ENCODE results near the gene ABCE1.

Gene ABCE1

DNA sequence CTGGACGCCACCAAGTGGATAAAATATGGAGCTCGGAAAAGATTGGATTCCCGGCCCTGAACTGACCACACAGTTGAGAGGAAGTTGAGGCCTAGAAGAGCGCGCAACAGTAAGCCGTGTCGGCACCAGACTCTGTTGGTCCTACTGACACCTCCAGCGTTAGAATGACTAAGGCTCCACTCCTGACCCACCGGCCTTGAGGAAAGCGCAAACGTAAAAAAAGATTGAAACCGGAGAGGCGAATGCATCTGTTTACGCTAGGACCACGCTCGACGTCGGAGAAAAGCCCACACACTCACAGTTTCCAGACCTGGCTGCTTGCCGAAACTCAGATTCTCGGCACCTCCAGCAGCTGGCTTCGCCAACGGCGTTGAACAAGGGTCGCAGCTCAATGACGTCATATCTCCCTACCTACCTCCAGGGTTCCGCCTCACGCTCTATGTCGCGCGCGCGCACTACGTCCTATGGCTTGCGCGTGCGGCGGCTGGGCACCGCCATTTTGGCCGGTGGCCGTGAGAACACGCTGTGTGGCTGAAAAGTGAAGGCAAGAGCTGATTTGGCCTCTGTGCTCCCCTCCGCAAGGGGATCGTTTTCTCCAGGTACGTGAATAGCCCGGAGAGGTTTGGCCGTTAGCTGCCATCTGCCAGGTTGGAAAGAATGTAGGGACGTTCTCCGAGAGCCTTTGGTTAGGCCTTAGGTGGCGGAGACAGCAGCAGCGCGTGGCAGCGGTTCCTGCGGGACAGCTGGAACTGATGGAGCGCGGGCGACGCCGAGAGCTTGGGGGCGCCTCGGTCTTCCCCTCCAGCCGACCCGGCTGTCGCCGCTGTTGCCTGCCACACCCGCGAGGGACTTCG lies at the start of gene ABCE1, which contains the start of gene ANAPC10:
Gene ABCE1, plus strand, starts transcription at position 491 of the 854 bp plus-strand sequence. CDS start 6,102 bp downstream, outside the sequence.
Gene ANAPC10, minus strand, starts transcription at position 376 of the 854 bp plus-strand sequence. CDS start 2,097 bp downstream, outside the sequence.
- H3K36me3 ChIP-seq (ENCODE audit: control insufficient read depth in 1 of 2, insufficient read depth in 2 of 2, low read length in 2 of 2), result peaks cover 13 to 28% of the 10 kb centered on the region in 2 donors
- peaks cover 0 to 36% of the 10 kb centered on the region in 2 donors for H3K4me1 ChIP-seq (ENCODE audit: control insufficient read depth in 1 of 2, insufficient read depth in 2 of 2, low read length in 2 of 2)
- peak within 1 kb of the TSS; percentile 98 for H3K27ac ChIP-seq (ENCODE audit: low read length)
- peak within 1 kb of the TSS; percentile 83 to 95 for H3K4me3 ChIP-seq (ENCODE audit: low read depth in 1 of 2, low read length in 2 of 2)
- no peaks in the 10 kb centered on the region for H3K27me3 ChIP-seq (ENCODE audit: low read depth, low read length)
- peaks cover 5 to 8% of the 10 kb centered on the region in 2 donors for H3K9me3 ChIP-seq (ENCODE audit: control insufficient read depth in 1 of 2, low read length in 2 of 2)

GRCh38 chr4:145048817-145049216 lies 49.3 kb upstream of the ABCE1 start:
- Histone ChIP-seq H3K4me3 (ENCODE audit: low read depth in 1 of 2, low read length in 2 of 2) (no peak overlapping the region), H3K9me3 (ENCODE audit: control insufficient read depth in 1 of 2, low read length in 2 of 2) (no peaks in the 10 kb centered on the region), H3K4me1 (ENCODE audit: control insufficient read depth in 1 of 2, insufficient read depth in 2 of 2, low read length in 2 of 2) (no peaks in the 10 kb centered on the region), H3K36me3 (ENCODE audit: control insufficient read depth in 1 of 2, insufficient read depth in 2 of 2, low read length in 2 of 2) (peaks cover 4 to 5% of the 10 kb centered on the region in 2 donors), H3K27me3 (ENCODE audit: low read depth, low read length) (no peaks in the 10 kb centered on the region), H3K27ac (ENCODE audit: low read length) (no peak overlapping the region)

DNA sequence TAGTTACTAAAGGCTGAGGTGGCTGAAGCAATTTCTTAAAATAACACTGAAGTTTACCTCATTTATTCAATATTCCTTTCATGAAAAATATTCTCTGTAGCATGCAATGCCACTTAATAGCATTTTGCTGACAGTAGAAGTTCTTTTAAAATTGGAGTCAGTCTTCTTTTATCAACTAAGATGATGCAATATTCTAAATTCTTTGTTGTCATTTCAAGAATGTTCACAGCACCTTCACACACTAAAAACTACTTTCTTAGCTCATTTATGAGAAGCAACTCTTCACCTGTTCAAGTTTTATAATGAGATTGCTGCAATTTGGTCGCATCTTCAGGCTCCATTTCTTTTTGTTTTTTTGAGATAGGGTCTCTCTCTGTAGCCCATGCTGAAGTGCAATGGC lies 48.9 kb upstream of the ABCE1 start:
- no peaks in the 10 kb centered on the region for H3K4me1 ChIP-seq (ENCODE audit: control insufficient read depth in 1 of 2, insufficient read depth in 2 of 2, low read length in 2 of 2)
- peaks cover 4 to 5% of the 10 kb centered on the region in 2 donors for H3K36me3 ChIP-seq (ENCODE audit: control insufficient read depth in 1 of 2, insufficient read depth in 2 of 2, low read length in 2 of 2)
- no peaks in the 10 kb centered on the region for H3K27me3 ChIP-seq (ENCODE audit: low read depth, low read length)
- H3K27ac ChIP-seq (ENCODE audit: low read length), result no peak overlapping the region
- no peaks in the 10 kb centered on the region for H3K9me3 ChIP-seq (ENCODE audit: control insufficient read depth in 1 of 2, low read length in 2 of 2)
- no peak overlapping the region for H3K4me3 ChIP-seq (ENCODE audit: low read depth in 1 of 2, low read length in 2 of 2)

GRCh38 chr4:145055533-145056257 lies 42.4 kb upstream of the ABCE1 start:
- no peaks in the 10 kb centered on the region for H3K27me3 ChIP-seq (ENCODE audit: low read depth, low read length)
- no peaks in the 10 kb centered on the region for H3K9me3 ChIP-seq (ENCODE audit: control insufficient read depth in 1 of 2, low read length in 2 of 2)
- H3K36me3 ChIP-seq (ENCODE audit: control insufficient read depth in 1 of 2, insufficient read depth in 2 of 2, low read length in 2 of 2), result no peaks in the 10 kb centered on the region
- no peak overlapping the region for H3K4me3 ChIP-seq (ENCODE audit: low read depth in 1 of 2, low read length in 2 of 2)
- no peak overlapping the region for H3K27ac ChIP-seq (ENCODE audit: low read length)
- no peaks in the 10 kb centered on the region for H3K4me1 ChIP-seq (ENCODE audit: control insufficient read depth in 1 of 2, insufficient read depth in 2 of 2, low read length in 2 of 2)

- Histone ChIP-seq H3K4me1 (ENCODE audit: control insufficient read depth in 1 of 2, insufficient read depth in 2 of 2, low read length in 2 of 2) (no peaks in the 10 kb centered on the region), H3K27me3 (ENCODE audit: low read depth, low read length) (no peaks in the 10 kb centered on the region), H3K9me3 (ENCODE audit: control insufficient read depth in 1 of 2, low read length in 2 of 2) (no peaks in the 10 kb centered on the region), H3K36me3 (ENCODE audit: control insufficient read depth in 1 of 2, insufficient read depth in 2 of 2, low read length in 2 of 2) (no peaks in the 10 kb centered on the region), H3K27ac (ENCODE audit: low read length) (no peak overlapping the region), H3K4me3 (ENCODE audit: low read depth in 1 of 2, low read length in 2 of 2) (no peak overlapping the region)
Observed at GRCh38 chr4:145056325-145057130, 41.6 kb upstream of the ABCE1 start.

DNA sequence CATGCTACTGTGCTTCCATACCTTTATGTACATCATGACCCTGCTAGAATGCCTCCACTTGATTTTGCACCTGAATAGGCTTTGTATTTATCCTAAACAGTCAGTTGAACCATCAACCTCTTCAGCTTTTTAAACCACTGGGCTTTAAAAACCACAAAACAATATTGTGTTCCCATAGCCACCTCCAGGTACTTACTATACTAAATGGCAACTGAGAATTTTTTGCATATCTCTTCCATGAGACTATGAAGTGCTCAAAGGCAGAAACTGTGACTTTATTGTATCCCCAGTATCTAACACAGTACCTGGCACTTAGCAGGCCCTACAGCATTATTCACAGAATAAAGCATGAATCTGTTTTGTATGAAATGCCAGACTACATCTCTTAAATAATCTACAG lies 39.9 kb upstream of the ABCE1 start:
- no peak overlapping the region for H3K4me3 ChIP-seq (ENCODE audit: low read depth in 1 of 2, low read length in 2 of 2)
- H3K27me3 ChIP-seq (ENCODE audit: low read depth, low read length), result no peaks in the 10 kb centered on the region
- H3K9me3 ChIP-seq (ENCODE audit: control insufficient read depth in 1 of 2, low read length in 2 of 2), result no peaks in the 10 kb centered on the region
- no peak overlapping the region for H3K27ac ChIP-seq (ENCODE audit: low read length)
- no peaks in the 10 kb centered on the region for H3K36me3 ChIP-seq (ENCODE audit: control insufficient read depth in 1 of 2, insufficient read depth in 2 of 2, low read length in 2 of 2)
- H3K4me1 ChIP-seq (ENCODE audit: control insufficient read depth in 1 of 2, insufficient read depth in 2 of 2, low read length in 2 of 2), result no peaks in the 10 kb centered on the region

- Histone ChIP-seq H3K27ac (ENCODE audit: low read length) (no peak overlapping the region), H3K27me3 (ENCODE audit: low read depth, low read length) (no peaks in the 10 kb centered on the region), H3K4me3 (ENCODE audit: low read depth in 1 of 2, low read length in 2 of 2) (no peak overlapping the region), H3K36me3 (ENCODE audit: control insufficient read depth in 1 of 2, insufficient read depth in 2 of 2, low read length in 2 of 2) (no peaks in the 10 kb centered on the region), H3K9me3 (ENCODE audit: control insufficient read depth in 1 of 2, low read length in 2 of 2) (no peaks in the 10 kb centered on the region), H3K4me1 (ENCODE audit: control insufficient read depth in 1 of 2, insufficient read depth in 2 of 2, low read length in 2 of 2) (peaks cover 0 to 4% of the 10 kb centered on the region in 2 donors)
Observed at GRCh38 chr4:145061318-145061920, 36.7 kb upstream of the ABCE1 start.

GRCh38 chr4:145066063-145066501 lies 32.0 kb upstream of the ABCE1 start:
- no peak overlapping the region for H3K27ac ChIP-seq (ENCODE audit: low read length)
- no peaks in the 10 kb centered on the region for H3K9me3 ChIP-seq (ENCODE audit: control insufficient read depth in 1 of 2, low read length in 2 of 2)
- no peak overlapping the region for H3K4me3 ChIP-seq (ENCODE audit: low read depth in 1 of 2, low read length in 2 of 2)
- no peaks in the 10 kb centered on the region for H3K36me3 ChIP-seq (ENCODE audit: control insufficient read depth in 1 of 2, insufficient read depth in 2 of 2, low read length in 2 of 2)
- no peaks in the 10 kb centered on the region for H3K27me3 ChIP-seq (ENCODE audit: low read depth, low read length)
- H3K4me1 ChIP-seq (ENCODE audit: control insufficient read depth in 1 of 2, insufficient read depth in 2 of 2, low read length in 2 of 2), result peaks cover 0 to 4% of the 10 kb centered on the region in 2 donors

DNA sequence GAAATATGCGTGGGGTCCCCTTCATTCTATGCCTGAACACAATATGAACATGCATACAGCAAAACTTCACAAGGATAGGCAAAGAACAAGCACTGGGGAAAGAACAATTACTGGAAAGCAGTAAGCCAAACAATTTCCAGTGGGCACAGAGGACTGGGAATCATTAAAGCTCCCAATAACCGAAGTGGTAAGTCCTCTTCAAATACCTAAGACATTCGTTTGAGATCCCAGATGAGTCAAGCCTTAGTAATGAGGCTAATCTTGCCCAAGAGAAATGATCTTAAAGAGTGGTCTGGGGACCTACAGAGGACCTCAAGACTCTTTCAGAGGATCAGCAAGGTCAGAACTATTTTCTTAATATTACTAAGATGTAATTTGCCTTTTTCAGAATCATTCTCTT lies 28.8 kb upstream of the ABCE1 start:
- H3K36me3 ChIP-seq (ENCODE audit: control insufficient read depth in 1 of 2, insufficient read depth in 2 of 2, low read length in 2 of 2), result no peaks in the 10 kb centered on the region
- H3K4me3 ChIP-seq (ENCODE audit: low read depth in 1 of 2, low read length in 2 of 2), result no peak overlapping the region
- H3K27me3 ChIP-seq (ENCODE audit: low read depth, low read length), result no peaks in the 10 kb centered on the region
- H3K9me3 ChIP-seq (ENCODE audit: control insufficient read depth in 1 of 2, low read length in 2 of 2), result no peaks in the 10 kb centered on the region
- peaks cover 0 to 4% of the 10 kb centered on the region in 2 donors for H3K4me1 ChIP-seq (ENCODE audit: control insufficient read depth in 1 of 2, insufficient read depth in 2 of 2, low read length in 2 of 2)
- no peak overlapping the region for H3K27ac ChIP-seq (ENCODE audit: low read length)

- no peak overlapping the region for H3K27ac ChIP-seq (ENCODE audit: low read length)
- no peaks in the 10 kb centered on the region for H3K36me3 ChIP-seq (ENCODE audit: control insufficient read depth in 1 of 2, insufficient read depth in 2 of 2, low read length in 2 of 2)
- no peaks in the 10 kb centered on the region for H3K27me3 ChIP-seq (ENCODE audit: low read depth, low read length)
- H3K4me3 ChIP-seq (ENCODE audit: low read depth in 1 of 2, low read length in 2 of 2), result no peak overlapping the region
- no peaks in the 10 kb centered on the region for H3K4me1 ChIP-seq (ENCODE audit: control insufficient read depth in 1 of 2, insufficient read depth in 2 of 2, low read length in 2 of 2)
- no peaks in the 10 kb centered on the region for H3K9me3 ChIP-seq (ENCODE audit: control insufficient read depth in 1 of 2, low read length in 2 of 2)
Observed at GRCh38 chr4:145071560-145071959, 26.6 kb upstream of the ABCE1 start.

Measured in muscle layer of duodenum (tissue), 2 donors.